Measurements from ENCODE around the gene IGIP. TPM values are rescaled to one million over a fixed set of nuclear protein-coding genes. Genes with fewer than 3 reads are reported as not detected.

IGIP gene
- total and polyA plus RNA-seq, 3 donors from 2014 or later: 7.1 to 12.1 (median 11.1) TPM

DNA sequence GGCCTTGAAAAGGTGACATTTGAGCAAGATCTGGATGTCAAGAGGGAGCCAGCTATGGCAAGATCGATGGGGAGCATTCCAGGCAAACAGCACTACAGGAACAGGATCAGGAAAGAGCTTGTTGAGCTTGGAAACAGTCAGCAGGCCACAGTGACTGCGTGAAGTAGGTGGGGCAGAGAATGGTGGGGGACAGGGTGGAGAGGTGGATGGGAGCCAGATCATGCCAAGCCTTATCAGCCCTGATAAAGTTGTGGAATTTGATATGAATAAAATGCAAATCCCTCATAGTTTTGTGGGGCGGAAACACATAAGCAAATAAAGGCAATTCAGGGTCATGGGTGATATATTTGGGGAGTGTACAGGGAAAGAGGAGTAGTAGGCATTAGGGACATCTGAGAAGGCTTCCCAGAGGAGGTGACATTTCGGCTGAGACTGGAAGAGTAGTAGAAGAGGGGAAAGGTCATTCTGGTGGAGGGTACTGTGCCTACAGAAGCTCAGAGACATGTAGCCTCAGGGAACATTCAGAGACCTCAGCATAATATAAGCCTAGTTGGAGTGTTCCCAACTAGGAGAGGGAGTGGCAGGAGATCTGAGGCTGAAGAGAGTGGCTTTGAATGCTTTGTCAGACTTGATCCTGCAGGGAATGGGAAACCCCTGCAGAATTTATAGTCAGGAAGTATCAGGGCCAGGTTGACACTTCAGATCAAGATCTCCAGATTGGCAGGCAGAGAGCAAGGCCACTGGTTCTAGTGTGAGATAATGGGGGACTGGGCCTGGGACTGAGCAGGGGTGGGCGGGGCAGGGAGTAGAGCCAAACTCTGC, 39.6 kb downstream of the IGIP start:
- intact Hi-C loops (cut with DNase I; ENCODE audit: low total_unique reads): no loop called here
- no peak overlapping the region for H3K4me3 ChIP-seq
- TF ChIP-seq POLR2A (IDR thresholded peaks at IDR 0.05): no peak
- TF ChIP-seq, protein P1, sequence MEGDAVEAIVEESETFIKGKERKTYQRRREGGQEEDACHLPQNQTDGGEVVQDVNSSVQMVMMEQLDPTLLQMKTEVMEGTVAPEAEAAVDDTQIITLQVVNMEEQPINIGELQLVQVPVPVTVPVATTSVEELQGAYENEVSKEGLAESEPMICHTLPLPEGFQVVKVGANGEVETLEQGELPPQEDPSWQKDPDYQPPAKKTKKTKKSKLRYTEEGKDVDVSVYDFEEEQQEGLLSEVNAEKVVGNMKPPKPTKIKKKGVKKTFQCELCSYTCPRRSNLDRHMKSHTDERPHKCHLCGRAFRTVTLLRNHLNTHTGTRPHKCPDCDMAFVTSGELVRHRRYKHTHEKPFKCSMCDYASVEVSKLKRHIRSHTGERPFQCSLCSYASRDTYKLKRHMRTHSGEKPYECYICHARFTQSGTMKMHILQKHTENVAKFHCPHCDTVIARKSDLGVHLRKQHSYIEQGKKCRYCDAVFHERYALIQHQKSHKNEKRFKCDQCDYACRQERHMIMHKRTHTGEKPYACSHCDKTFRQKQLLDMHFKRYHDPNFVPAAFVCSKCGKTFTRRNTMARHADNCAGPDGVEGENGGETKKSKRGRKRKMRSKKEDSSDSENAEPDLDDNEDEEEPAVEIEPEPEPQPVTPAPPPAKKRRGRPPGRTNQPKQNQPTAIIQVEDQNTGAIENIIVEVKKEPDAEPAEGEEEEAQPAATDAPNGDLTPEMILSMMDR (IDR thresholded peaks at IDR 0.05): no peak
- DNase-seq: no peak
- peaks cover 3% of the 10 kb centered on the region for H3K4me1 ChIP-seq
- no peaks in the 10 kb centered on the region for H3K9me3 ChIP-seq
- H3K36me3 ChIP-seq (ENCODE audit: low read depth, missing control alignments): no peaks in the 10 kb centered on the region
- no peaks in the 10 kb centered on the region for H3K27me3 ChIP-seq
- 60 to 80% methylated on average over 4 to 5 of the region's 5 CpGs for WGBS, 2 donors
- H3K27ac ChIP-seq: no peak overlapping the region

DNA sequence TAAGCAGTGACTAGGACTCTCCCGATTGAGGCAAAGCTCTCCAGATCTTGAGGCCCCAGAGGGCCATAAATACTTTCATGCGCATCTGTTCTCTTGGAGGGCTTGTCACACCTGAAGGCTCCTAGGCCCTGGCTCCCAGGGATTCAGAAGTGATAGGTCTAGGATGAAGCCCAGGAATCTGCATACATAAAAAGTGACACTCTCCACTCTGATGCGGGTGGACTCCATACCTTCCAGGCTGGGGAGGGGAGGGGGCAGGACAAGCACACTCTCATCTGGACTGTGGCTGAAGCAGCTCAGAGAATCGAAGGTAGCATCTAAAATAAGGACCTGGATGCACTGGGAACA, 40.2 kb downstream of the IGIP start:
- intact Hi-C loops (cut with DNase I; ENCODE audit: low total_unique reads): no loop called here
- TF ChIP-seq, protein P1 (IDR thresholded peaks at IDR 0.05): no peak
- TF ChIP-seq POLR2A (IDR thresholded peaks at IDR 0.05): no peak

DNA sequence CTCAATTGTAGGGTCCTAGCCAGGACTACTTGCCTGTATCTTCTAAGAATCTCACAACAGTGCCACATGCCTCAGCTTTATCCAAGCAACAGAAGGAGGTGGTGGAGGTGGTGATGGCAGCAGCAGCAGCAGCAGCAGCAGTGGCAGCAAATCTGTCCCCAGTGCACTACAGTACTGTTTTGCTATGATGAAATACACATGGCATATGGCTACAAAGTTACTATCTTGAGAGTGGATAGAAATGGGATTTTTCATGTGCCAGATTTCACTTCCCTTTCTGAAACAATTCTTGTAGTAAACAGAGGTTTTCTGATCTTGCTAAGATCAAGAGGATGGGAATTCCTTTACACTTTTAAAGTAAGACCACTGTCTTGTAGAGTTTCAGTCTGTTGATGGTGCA, 41.2 kb downstream of the IGIP start:
- peaks cover 3% of the 10 kb centered on the region for H3K4me1 ChIP-seq
- no peaks in the 10 kb centered on the region for H3K27me3 ChIP-seq
- no peaks in the 10 kb centered on the region for H3K9me3 ChIP-seq
- no peak overlapping the region for H3K4me3 ChIP-seq
- TF ChIP-seq, protein P1 (IDR thresholded peaks at IDR 0.05): no peak
- TF ChIP-seq POLR2A (IDR thresholded peaks at IDR 0.05): no peak
- intact Hi-C loops (cut with DNase I; ENCODE audit: low total_unique reads): no loop called here
- H3K27ac ChIP-seq: no peak overlapping the region
- no peaks in the 10 kb centered on the region for H3K36me3 ChIP-seq (ENCODE audit: low read depth, missing control alignments)
- no peak for DNase-seq

More for the DNA sequence above, 40.2 kb downstream of the IGIP start:
- no peak overlapping the region for H3K27ac ChIP-seq
- 57 to 68% methylated on average over 3 to 4 of the region's 4 CpGs for WGBS, 2 donors
- no peaks in the 10 kb centered on the region for H3K27me3 ChIP-seq
- DNase-seq: no peak
- peaks cover 3% of the 10 kb centered on the region for H3K4me1 ChIP-seq
- H3K36me3 ChIP-seq (ENCODE audit: low read depth, missing control alignments): no peaks in the 10 kb centered on the region
- no peaks in the 10 kb centered on the region for H3K9me3 ChIP-seq
- no peak overlapping the region for H3K4me3 ChIP-seq

DNA sequence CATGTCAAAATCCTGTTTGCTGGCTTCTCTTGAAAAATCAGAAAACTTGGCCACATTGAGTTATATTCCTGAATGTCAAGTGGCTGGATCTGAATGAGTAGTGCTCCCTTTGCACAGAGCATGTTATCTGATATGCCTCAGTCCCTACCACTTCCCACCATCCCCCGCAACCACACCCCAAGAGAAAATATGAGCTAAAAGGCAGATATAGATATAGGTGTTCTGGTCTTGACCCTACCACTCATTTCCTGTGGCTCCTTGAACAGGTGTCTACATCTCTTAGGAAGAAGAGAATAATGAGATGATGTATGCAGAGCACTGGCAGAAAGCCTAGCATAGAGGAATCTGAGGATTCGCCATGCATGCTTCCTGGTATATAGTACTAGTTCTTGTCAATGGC, 42.6 kb downstream of the IGIP start:
- intact Hi-C loops (cut with DNase I; ENCODE audit: low total_unique reads): no loop called here
- WGBS, 2 donors: 94 to 98% methylated on average over 2 of the region's 2 CpGs
- DNase-seq: no peak
- H3K4me1 ChIP-seq: peaks cover 3% of the 10 kb centered on the region
- H3K9me3 ChIP-seq: no peaks in the 10 kb centered on the region
- TF ChIP-seq POLR2A (IDR thresholded peaks at IDR 0.05): no peak
- TF ChIP-seq, protein P1 (IDR thresholded peaks at IDR 0.05): no peak
- no peaks in the 10 kb centered on the region for H3K36me3 ChIP-seq (ENCODE audit: low read depth, missing control alignments)
- H3K27ac ChIP-seq: no peak overlapping the region
- no peak overlapping the region for H3K4me3 ChIP-seq
- no peaks in the 10 kb centered on the region for H3K27me3 ChIP-seq

- 89 to 100% methylated on average over 1 of the region's 1 CpG for WGBS, 2 donors
- intact Hi-C loops (cut with DNase I; ENCODE audit: low total_unique reads): no loop called here
Observed at GRCh38 chr5:140169410-140169809, 43.7 kb downstream of the IGIP start.

More at GRCh38 chr5:140169410-140169809, 43.7 kb downstream of the IGIP start:
- no peaks in the 10 kb centered on the region for H3K9me3 ChIP-seq
- no peak overlapping the region for H3K27ac ChIP-seq
- peaks cover 3% of the 10 kb centered on the region for H3K4me1 ChIP-seq
- no peaks in the 10 kb centered on the region for H3K36me3 ChIP-seq (ENCODE audit: low read depth, missing control alignments)
- no peak overlapping the region for H3K4me3 ChIP-seq
- DNase-seq: no peak
- H3K27me3 ChIP-seq: no peaks in the 10 kb centered on the region
- no peak for TF ChIP-seq POLR2A (IDR thresholded peaks at IDR 0.05)
- TF ChIP-seq, protein P1 (IDR thresholded peaks at IDR 0.05): no peak

Data from testis (tissue), 3 donors.